H1 (cell line): ENCODE data around the gene ZNF500. TPM values are rescaled to one million over a fixed set of nuclear protein-coding genes. Genes with fewer than 3 reads are reported as not detected.

Source experiments
- CTCF ChIA-PET: fragments of 300-600 bp; sonication (Branson Sonifier 250); formaldehyde crosslinking; loops from one replicate; lab custom pipeline; 2021; ENCODE audit not compliant: partially characterized antibody; lab: Charles Lee
- POLR2A ChIA-PET: fragments of 300-600 bp; sonication (Branson Sonifier 250); formaldehyde crosslinking; loops from one replicate; lab custom pipeline; 2021; ENCODE audit warnings: inconsistent platforms; ENCODE audit not compliant: partially characterized antibody; lab: Charles Lee
- DNase-seq, 2 experiments: peaks; one replicate each; pipeline versions ENCODE4 v3.0.0 to v3.0.0-alpha.2; 2010 to 2022; ENCODE audit warnings: low spot score in 2 of 2, low read depth in 1 of 2, mixed read lengths in 1 of 2
- FAIRE-seq: peaks from 2 replicates; lab custom pipeline; 2011; peaks lifted over from hg19 to GRCh38; lab: Jason Lieb, UNC
- H2AFZ ChIP-seq: 2 replicates; pipeline ENCODE4 v1.8.1; 2012; ENCODE audit warnings: low read length, inconsistent platforms
- H2AK5ac ChIP-seq: 2 replicates; pipeline ENCODE4 v1.6.1; 2013; ENCODE audit warnings: low read depth, low read length
- H2BK120ac ChIP-seq: replicated peaks from 2 replicates; pipeline ENCODE3; 2013; ENCODE audit warnings: low read depth, low read length, inconsistent platforms
- H2BK12ac ChIP-seq: 2 replicates; pipeline ENCODE4 v1.6.1; 2013; ENCODE audit warnings: low read depth, low read length
- H2BK15ac ChIP-seq: 2 replicates; pipeline ENCODE4 v1.6.1; 2013; ENCODE audit warnings: low read length
- H2BK20ac ChIP-seq: 2 replicates; pipeline ENCODE4 v1.6.1; 2013; ENCODE audit warnings: low read length
- H2BK5ac ChIP-seq: 2 replicates; pipeline ENCODE4 v1.6.1; 2013; ENCODE audit warnings: low read depth, low read length
- H3K14ac ChIP-seq: 2 replicates; pipeline ENCODE4 v1.6.1; 2013; ENCODE audit warnings: inconsistent platforms; ENCODE audit not compliant: insufficient read length
- H3K18ac ChIP-seq: 2 replicates; pipeline ENCODE4 v1.6.1; 2013; ENCODE audit warnings: low read length; ENCODE audit errors: extremely low read depth
- H3K23ac ChIP-seq: 2 replicates; pipeline ENCODE4 v1.6.1; 2013; ENCODE audit warnings: inconsistent platforms; ENCODE audit not compliant: insufficient read length
- H3K23me2 ChIP-seq: 2 replicates; pipeline ENCODE4 v1.6.1; 2013; ENCODE audit warnings: low read depth, low read length
- H3K27ac ChIP-seq: 2 replicates; pipeline ENCODE4 v1.6.1; 2011; ENCODE audit warnings: low read depth, low read length, inconsistent platforms
- H3K27me3 ChIP-seq, 4 experiments: replicated peaks in 1 of 4; 1 replicate in 1 of 4; 2 replicates in 3 of 4; pipeline versions ENCODE4 v1.6.1 to v1.8.1; 2011 to 2013; ENCODE audit warnings: low read length in 3 of 4, mild to moderate bottlenecking in 3 of 4, inconsistent platforms in 2 of 4, mixed read lengths in 2 of 4, moderate library complexity in 1 of 4; ENCODE audit not compliant: control insufficient read depth in 3 of 4, insufficient read depth in 3 of 4; ENCODE audit errors: extremely low read depth in 1 of 4
- H3K36me3 ChIP-seq, 4 experiments: 2 replicates each; pipeline versions ENCODE4 v1.6.1 to v1.8.1; 2011 to 2013; ENCODE audit warnings: mild to moderate bottlenecking in 4 of 4, low read length in 3 of 4, moderate library complexity in 2 of 4, control low read depth in 1 of 4, inconsistent platforms in 1 of 4; ENCODE audit not compliant: insufficient read depth in 4 of 4, control insufficient read depth in 2 of 4
- H3K4ac ChIP-seq: replicated peaks from 2 replicates; pipeline ENCODE3; 2013; ENCODE audit warnings: low read length, low read depth, mixed read lengths, inconsistent platforms; ENCODE audit not compliant: insufficient read length
- H3K4me1 ChIP-seq, 4 experiments: replicated peaks in 1 of 4; 1 replicate in 1 of 4; 2 replicates in 3 of 4; pipeline versions ENCODE4 v1.6.1 to v1.8.1; 2011 to 2013; ENCODE audit warnings: low read length in 3 of 4, inconsistent platforms in 2 of 4, mixed read lengths in 1 of 4; ENCODE audit not compliant: insufficient read depth in 4 of 4, control insufficient read depth in 3 of 4
- H3K4me2 ChIP-seq, 2 experiments: 2 replicates each; pipeline versions ENCODE4 v1.6.1 to v1.8.1; 2011 to 2013; ENCODE audit warnings: low read depth in 2 of 2, low read length in 2 of 2, control low read depth in 1 of 2, inconsistent platforms in 1 of 2, mild to moderate bottlenecking in 1 of 2; ENCODE audit not compliant: insufficient read depth in 1 of 2
- H3K4me3 ChIP-seq, 4 experiments: fragments of 200-600, 300-600 bp in 1 of 4; sonication (generic), shearing (Covaris generic), sonication (Bioruptor Twin) in 1 of 4; 2 replicates each; pipeline versions ENCODE4 v1.5.1 to v1.8.1; 2011 to 2016; ENCODE audit warnings: low read length in 4 of 4, low read depth in 3 of 4, control low read depth in 2 of 4, inconsistent platforms in 2 of 4, mild to moderate bottlenecking in 2 of 4, mixed read lengths in 1 of 4, moderate library complexity in 1 of 4; ENCODE audit not compliant: insufficient read depth in 2 of 4; ENCODE audit errors: extremely low read depth in 1 of 4
- H3K56ac ChIP-seq: replicated peaks from 2 replicates; pipeline ENCODE3; 2013; ENCODE audit warnings: low read depth, mild to moderate bottlenecking, mixed read lengths, low read length, inconsistent platforms; ENCODE audit not compliant: insufficient read length
- H3K79me1 ChIP-seq: 2 replicates; pipeline ENCODE4 v1.6.1; 2013; ENCODE audit warnings: low read depth, low read length, control low read depth
- H3K79me2 ChIP-seq, 2 experiments: 2 replicates each; pipeline versions ENCODE4 v1.6.1 to v1.8.1; 2012 to 2013; ENCODE audit warnings: low read length in 2 of 2, mild to moderate bottlenecking in 2 of 2, inconsistent platforms in 1 of 2; ENCODE audit not compliant: insufficient read depth in 2 of 2, control insufficient read depth in 1 of 2
- H3K9ac ChIP-seq, 4 experiments: replicated peaks in 1 of 4; 1 replicate in 1 of 4; 2 replicates in 3 of 4; pipeline versions ENCODE4 v1.6.1 to v1.8.1; 2011 to 2013; ENCODE audit warnings: low read depth in 3 of 4, low read length in 3 of 4, control low read depth in 2 of 4, mild to moderate bottlenecking in 2 of 4, moderate library complexity in 2 of 4, inconsistent platforms in 1 of 4; ENCODE audit errors: extremely low read depth in 1 of 4
- H3K9me3 ChIP-seq, 2 experiments: 2 replicates each; pipeline versions ENCODE4 v1.6.1 to v1.8.1; 2012 to 2013; ENCODE audit warnings: mild to moderate bottlenecking in 2 of 2, moderate library complexity in 2 of 2, control low read depth in 1 of 2, inconsistent platforms in 1 of 2, low read depth in 1 of 2, low read length in 1 of 2, mixed read lengths in 1 of 2; ENCODE audit not compliant: insufficient read depth in 2 of 2
- H4K20me1 ChIP-seq, 2 experiments: replicated peaks in 1 of 2; 2 replicates each; pipeline versions ENCODE3 to v1.8.1; 2011 to 2013; ENCODE audit warnings: inconsistent platforms in 2 of 2, low read length in 2 of 2, mild to moderate bottlenecking in 1 of 2; ENCODE audit not compliant: insufficient read depth in 2 of 2, control insufficient read depth in 1 of 2
- H4K5ac ChIP-seq: 2 replicates; pipeline ENCODE4 v1.6.1; 2013; ENCODE audit warnings: low read length, low read depth, mixed read lengths, inconsistent platforms; ENCODE audit not compliant: insufficient read length
- H4K8ac ChIP-seq: 2 replicates; pipeline ENCODE4 v1.8.0; 2013; ENCODE audit warnings: mild to moderate bottlenecking, moderate library complexity, low read length, inconsistent platforms; ENCODE audit not compliant: insufficient read depth; ENCODE audit errors: extremely low read depth
- H4K91ac ChIP-seq: replicated peaks from 2 replicates; pipeline ENCODE3; 2013; ENCODE audit warnings: low read length, mixed read lengths, inconsistent platforms; ENCODE audit not compliant: insufficient read length
- CBX5 ChIP-seq: fragments of 300-800, 300-1000 bp; sonication (generic); IDR thresholded peaks from 2 replicates; pipeline ENCODE4 v1.7.1; 2016; ENCODE audit warnings: antibody characterized with exemption, low read length, low read depth
- POU5F1 ChIP-seq: IDR thresholded peaks from 2 replicates; pipeline ENCODE4 v1.6.1; 2011; ENCODE audit warnings: low read depth, mild to moderate bottlenecking, low read length, moderate library complexity
- WGBS, 2 experiments: shearing (Covaris generic) in 1 of 2; methylation state at CpG; one replicate each; pipeline versions ENCODE4 v1.1.6 to v1.1.7; 2013 to 2015; ENCODE audit warnings: low lambda C conversion rate in 2 of 2, mixed read lengths in 2 of 2, inconsistent platforms in 1 of 2, low coverage in 1 of 2, missing lambda C conversion rate in 1 of 2; ENCODE audit not compliant: insufficient replicate concordance in 2 of 2, insufficient coverage in 1 of 2, insufficient read length in 1 of 2; ENCODE audit errors: extremely low coverage in 1 of 2, missing lambda C conversion rate in 1 of 2; 5-methylcytosine and 5-hydroxymethylcytosine counted together
- polyA plus RNA-seq, 7 experiments: library from polyadenylated mRNA; depleted of rRNA in 3 of 7; stranded (reverse) in 5 of 7; unstranded in 2 of 7; fragments of >200 nt in 5 of 7; fragments of 200-250 nt in 2 of 7; gene quantifications; 1 replicate in 5 of 7; 2 replicates in 1 of 7; 4 replicates in 1 of 7; pipeline versions ENCODE4 v1.2.1 to v1.2.3, GENCODE V29; 2011 to 2013; ENCODE audit warnings: missing spikeins in 2 of 7, mixed read lengths in 2 of 7
- total RNA-seq: library from RNA; stranded (reverse); fragmentation: NEBNext Ultra II Directional; extraction: Animal tissue kit (Norgen Biotek cat#: 25700); gene quantifications from 2 replicates; pipeline ENCODE4 v1.2.1, GENCODE V29; 2021

ZNF500 gene
- total and polyA plus RNA-seq, 2 of the 8 experiments (the other 6 are each of a cell fraction or from before 2014, with no cell fraction given): 10.3 to 10.4 TPM

GRCh38 chr16:4737545-4737944 is 29.4 kb downstream of the ZNF500 start:
- Histone ChIP-seq H3K4me3 (no peak overlapping the region), H4K20me1 (no peaks in the 10 kb centered on the region), H2AFZ (no peak overlapping the region), H3K23ac (no peak overlapping the region), H3K4ac (no peak overlapping the region), H3K4me2 (no peak overlapping the region), H3K79me1 (no peaks in the 10 kb centered on the region), H3K14ac (no peak overlapping the region), H4K8ac (no peak overlapping the region), H3K27ac (no peak overlapping the region), H2BK120ac (no peak overlapping the region), H2BK12ac (no peak overlapping the region), H3K27me3 (peaks cover 0 to 4% (median under 1%) of the 10 kb centered on the region in 4 experiments; a peak in 2 of 7 replicates), H3K9me3 (no peaks in the 10 kb centered on the region), H3K56ac (no peak overlapping the region), H2BK5ac (no peak overlapping the region), H2BK20ac (no peak overlapping the region), H4K5ac (no peak overlapping the region), H2AK5ac (no peak overlapping the region), H4K91ac (no peak overlapping the region), H3K9ac (no peak overlapping the region), H3K23me2 (peaks cover 10% of the 10 kb centered on the region; the same call in 1 of the 2 replicates), H3K79me2 (peaks cover under 1 to 11% of the 10 kb centered on the region in 2 experiments; a peak in 3 of 4 replicates), H2BK15ac (no peak overlapping the region; the same call in 1 of the 2 replicates), H3K36me3 (no peaks in the 10 kb centered on the region), H3K4me1 (peaks cover 0 to 4% (median 0%) of the 10 kb centered on the region in 4 experiments; a peak in 2 of 7 replicates), H3K18ac (no peak overlapping the region)
- 87% methylated on average over 12 of the region's 15 CpGs; no CpG with 5 or more reads in 1 of the 2 experiments for WGBS, 2 experiments
- ChIA-PET POLR2A (interaction anchor here (0.9 to 5.0 kb wide), 6 partner anchors 10 to 64 kb away, joined by 3 to 30 read pairs (median 4); no protein-coding TSS in a partner anchor), CTCF (interaction anchor here (0.6 to 2.1 kb wide), 5 partner anchors 9 to 28 kb away, joined by 3 to 6 read pairs (median 3); no protein-coding TSS in a partner anchor)
- no peak for DNase-seq
- FAIRE-seq: no peak
- TF ChIP-seq POU5F1 (no peak), CBX5 (no peak)
